HG02623 (cell line): ENCODE data around the gene NIPAL3.
A peak's percentile ranks its signal among the peaks of the same experiment; 100 is the strongest.

Source experiments
- ATAC-seq: cut with Tn5 transposase; IDR thresholded peaks from one replicate; pipeline ENCODE4 v1.9.1; 2021; ENCODE audit warnings: moderate library complexity; ENCODE audit not compliant: unreplicated experiment

The NIPAL3 gene

DNA sequence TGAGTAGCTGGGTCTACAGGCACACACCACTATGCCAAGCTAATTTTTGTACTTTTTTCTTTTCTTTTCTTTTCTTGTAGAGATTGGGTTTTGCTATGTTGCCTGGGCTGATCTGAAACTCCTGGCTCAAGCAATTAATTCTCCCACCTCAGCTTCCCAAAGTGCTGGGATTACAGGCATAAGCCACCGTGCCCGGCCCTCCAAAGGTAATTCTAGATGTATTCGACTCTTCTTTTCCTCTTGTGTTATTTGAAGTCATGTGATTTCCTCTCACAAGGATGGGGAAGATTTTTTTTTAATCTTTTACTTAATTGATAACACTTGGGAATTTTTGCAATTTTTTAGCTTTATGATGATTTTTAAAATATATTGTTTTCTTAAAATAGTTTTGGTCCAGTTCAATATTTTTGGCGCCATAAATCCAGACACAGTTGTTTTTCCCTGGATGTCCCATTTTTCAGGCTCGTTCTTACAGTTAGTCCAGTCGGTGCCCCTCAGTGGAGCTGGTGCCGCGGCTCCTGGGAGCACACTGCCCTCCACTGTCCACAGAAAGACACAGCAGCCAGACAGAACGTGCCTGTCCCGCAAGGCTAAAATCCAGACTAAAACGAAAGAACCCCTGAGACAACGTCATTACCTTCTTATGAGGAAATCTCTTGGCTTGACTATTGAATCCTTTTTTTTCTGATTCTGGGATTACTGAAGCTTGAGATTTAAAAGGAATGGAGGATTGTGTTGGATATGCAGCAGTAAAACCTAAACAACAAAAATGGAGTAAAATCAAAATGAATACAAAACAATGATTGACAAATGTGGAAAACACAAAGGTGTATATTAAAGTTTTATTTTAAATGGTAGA lies 24.4 kb upstream of the NIPAL3 start:
- ATAC-seq, result no peak

DNA sequence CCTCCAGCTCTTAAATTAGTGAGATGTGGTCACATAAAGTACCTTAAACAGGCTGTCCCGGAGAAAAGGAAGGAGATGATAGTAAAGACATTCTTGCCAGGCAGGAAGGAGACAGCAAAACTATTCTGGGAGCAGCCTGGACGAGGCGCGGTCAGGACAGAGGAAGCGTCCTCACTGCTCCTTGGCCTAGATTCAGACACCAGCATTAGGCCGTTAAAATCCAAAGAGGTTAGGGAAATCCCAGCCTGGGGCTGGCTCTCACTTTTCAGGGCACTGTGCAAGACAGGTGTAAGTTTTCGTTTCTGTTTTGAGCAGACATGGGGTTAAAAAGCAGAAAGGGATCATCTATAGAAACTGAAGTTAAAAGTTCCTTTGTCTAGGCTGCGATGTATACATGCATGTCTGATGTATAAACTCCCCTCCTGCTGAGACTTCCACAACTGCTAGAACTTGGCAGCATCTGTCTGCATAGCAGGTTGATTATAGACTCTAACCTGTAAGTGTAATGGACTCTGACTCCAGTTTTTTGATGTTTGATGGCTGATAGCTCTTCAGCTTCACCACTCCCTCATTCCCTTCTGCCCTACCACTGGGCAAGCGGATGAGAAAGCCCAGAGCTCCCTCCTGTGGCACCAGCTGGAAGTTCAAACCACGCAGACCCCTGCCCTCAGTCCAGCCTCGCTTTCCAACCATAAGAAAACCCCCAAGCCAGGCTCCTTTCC lies 23.6 kb upstream of the NIPAL3 start:
- peak; percentile 46 for ATAC-seq

GRCh38 chr1:24392604-24392946 lies 23.0 kb upstream of the NIPAL3 start:
- no peak for ATAC-seq

DNA sequence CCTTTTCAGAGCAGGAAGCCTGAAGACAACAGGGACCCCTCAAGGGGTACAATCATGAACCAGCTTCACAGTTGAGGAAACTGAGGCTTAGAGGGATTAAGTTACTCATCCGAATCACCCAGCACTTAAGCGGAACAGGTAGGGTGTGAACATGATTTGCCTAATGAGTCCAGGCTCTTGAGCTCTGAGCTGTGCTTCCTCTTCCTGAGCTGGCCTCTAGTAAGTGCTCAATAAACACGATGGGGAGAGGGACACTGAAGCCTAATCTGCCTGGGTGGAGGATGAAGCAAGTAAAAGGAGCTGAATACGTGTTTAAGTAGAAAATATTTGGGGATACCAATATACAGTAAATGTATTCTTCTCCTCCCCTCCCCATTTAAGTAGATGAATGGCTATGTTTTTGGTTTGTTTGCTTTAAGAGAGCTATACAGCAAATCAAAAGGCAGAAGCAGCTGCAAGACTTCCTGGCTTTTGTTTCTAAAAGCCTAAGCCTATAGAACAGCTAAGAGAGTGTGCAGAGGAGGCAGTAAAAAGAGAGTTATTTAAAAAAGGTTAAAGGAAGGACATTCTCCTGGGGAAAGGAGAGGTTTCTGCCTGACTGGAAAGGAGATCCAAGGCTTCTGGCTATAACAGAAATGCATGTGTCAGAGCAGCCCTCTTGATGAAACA lies 22.5 kb upstream of the NIPAL3 start:
- ATAC-seq, result no peak

DNA sequence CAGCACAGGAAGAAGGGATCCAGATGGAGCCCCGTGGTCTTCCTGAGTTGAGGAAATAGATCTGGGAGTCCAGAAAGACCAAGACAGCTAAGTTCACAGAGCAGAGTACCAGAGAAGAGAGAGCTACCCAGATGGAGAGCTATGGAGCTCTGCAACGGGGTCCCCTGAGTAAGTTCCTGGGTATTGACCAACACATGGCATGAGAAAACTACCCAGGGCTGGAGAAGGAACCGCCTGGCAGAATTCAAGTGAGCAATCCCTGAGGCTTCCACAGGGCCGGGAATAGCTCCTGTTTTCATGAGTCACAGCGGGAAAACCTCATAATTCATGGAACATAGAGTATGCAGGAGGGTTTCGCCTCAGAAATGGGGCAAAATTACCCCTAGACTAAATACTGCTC lies 21.7 kb upstream of the NIPAL3 start:
- no peak for ATAC-seq

- no peak for ATAC-seq
Observed at GRCh38 chr1:24400065-24400464, 15.5 kb upstream of the NIPAL3 start.

- no peak for ATAC-seq
Observed at GRCh38 chr1:24403806-24404205, 11.8 kb upstream of the NIPAL3 start.

- ATAC-seq, result no peak
Observed at GRCh38 chr1:24406788-24407187, 8.8 kb upstream of the NIPAL3 start.

DNA sequence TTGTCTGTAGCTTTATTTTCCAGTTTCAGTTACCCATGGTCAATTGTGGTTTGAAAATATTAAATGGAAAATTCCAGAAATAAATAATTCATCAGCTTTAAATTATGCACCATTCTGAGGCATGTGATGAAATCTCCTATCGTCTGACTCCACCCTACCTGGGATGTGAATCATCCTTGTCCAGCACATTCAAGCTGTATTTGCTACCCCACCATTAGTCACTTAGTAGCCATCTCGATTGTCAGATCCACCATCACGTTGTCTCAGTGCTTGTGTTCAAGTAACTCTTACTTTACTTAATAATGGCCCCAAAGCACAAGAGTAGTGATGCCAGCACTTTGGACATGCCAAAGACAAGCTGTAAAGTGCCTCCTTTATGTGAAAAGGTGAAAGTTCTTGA lies 6.1 kb upstream of the NIPAL3 start:
- ATAC-seq, result no peak

- no peak for ATAC-seq
Observed at GRCh38 chr1:24410750-24411149, 4.9 kb upstream of the NIPAL3 start.

DNA sequence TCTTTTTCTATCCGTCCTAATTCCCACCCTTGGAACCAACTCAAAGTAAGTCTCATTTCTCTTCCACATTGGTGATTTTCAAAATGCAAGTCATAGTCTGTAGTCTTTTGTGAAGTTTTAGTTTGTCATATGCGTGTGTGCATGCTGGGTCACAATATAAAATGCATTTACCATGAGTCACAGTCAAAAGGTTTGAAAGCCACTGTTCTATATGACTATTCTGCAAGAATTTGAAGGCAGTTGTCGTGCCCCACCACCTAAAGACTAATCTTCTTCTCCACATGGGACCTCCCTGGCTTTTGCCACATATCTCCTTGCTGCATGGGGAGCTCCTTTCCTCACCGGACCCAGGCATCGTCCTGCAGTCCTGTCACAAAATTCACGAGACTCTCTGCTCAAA lies 3.6 kb upstream of the NIPAL3 start:
- no peak for ATAC-seq

DNA sequence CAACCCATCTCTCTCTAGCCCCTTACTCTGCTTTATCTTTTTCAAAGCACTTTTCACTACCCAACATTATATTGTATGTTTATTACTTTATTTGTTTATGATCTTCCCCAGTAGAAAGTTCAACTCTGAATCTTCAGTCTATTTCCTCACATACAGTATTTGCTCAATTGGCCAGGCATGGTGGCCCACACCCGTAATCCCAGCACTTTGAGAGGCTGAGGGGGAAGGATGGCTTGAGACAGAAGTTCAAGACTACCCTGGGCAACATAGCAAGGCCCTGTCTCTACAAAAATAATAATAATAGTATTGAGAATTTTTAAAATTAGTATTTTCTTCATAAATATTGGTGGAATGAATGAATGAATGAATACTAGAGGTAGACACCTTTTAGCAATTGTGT lies 3.2 kb upstream of the NIPAL3 start:
- no peak for ATAC-seq

DNA sequence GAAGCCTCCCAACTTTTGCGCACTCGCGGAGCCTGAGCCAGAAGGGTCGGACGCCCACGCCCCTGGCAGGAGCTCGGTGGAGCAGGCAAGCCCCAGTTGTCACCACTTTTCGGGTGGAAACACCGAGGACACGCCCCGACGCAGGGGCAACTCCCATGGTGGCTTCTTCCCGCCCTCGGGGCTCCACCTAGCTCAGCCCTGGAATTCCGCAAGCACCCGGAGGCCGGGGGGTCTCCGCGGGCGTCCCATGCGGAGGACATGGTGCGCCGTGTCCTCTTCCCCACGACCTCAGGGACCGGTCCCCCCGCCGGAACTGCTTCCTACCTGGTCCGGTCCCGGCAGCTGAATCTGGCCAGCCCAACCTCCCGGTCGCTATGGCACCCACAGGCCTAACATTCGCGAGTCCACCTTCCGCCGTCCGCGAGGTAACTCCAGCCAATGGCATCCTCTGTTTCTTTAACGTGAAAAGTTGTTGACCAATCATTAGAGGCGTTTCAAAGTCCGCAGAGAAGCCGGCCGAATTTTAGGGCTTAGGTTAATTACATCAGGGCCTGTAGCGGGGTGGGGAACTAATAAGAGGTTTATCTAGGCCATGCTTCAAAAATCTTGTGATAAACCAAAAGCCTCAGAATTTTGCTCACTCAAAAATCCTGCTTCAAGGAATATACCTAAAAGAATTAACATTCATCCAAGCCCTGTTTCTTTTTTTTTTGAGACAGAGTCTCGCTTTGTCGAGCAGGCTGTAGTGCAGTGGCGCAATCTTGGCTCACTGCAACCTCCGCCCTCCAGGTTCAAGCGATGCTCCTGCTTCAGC lies 2.0 kb upstream of the NIPAL3 start, which contains the start of gene STPG1:
Gene STPG1 (minus strand): TSS at position 433 of the 814 bp plus-strand sequence. CDS start 12,394 bp downstream, outside the sequence.
- ATAC-seq, result no peak

DNA sequence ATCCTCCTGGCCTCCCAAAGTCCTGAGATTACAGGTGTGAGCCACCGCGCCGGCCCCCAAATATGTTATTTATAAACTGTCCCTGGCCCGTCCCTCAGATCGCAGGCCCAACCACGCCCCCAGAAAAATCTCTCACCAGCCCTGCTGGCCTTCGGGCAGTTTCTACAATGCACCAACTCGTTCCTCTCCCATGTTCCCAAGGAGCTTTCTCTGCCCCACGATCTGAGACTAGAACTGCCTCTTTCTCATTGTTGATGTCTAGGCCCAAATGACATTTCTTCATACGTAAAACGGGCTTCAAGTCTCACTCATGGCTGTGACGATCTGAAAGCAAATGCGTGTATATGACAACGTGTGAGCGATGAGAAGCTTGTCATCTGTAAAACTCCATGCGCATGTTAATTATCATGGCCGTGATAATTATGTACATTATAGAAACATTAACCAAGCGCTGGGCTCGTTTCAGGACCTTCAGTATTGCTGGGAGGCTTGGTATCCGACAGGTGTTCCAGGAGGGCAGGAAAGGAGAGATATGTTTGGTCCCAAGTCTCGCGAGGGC lies 748 bp upstream of the NIPAL3 start:
- ATAC-seq, result no peak

DNA sequence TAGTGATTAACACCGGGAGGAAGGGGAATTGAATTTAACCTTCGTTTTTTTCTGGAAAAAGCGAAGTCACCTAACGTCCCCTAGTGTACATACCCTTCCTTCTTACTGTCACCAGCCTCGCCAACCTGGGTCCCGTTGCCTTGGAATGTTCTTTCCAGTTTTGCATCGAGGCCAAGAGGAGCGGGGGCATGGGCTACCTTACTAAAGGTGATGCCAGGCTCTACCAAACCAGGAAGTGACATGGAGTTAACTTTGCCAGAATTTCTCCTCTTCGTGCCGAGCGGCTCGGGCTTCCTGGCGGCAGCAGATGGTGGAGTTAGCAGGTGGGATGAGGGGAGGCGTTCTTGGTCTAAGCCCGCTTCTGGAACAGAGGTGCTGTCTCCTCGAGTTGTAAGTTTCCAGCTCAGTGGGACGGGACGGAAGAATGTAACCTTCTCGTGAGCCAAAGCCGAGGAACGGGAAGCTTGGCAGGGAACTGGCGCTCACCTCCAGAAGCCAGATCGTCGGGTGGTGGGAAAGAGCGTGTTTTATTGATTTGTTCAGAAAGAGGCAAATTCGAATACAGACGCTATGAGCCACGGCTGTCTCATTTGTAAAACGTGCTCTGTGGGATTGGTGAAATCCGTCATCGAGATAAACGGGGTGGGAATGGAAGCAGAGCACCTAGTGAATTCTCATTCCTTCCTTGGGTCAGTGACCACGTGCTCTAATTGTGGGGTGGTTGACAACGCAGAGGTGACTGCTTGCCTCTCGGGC lies 486 bp downstream of the NIPAL3 start:
- peak; percentile 7 for ATAC-seq

DNA sequence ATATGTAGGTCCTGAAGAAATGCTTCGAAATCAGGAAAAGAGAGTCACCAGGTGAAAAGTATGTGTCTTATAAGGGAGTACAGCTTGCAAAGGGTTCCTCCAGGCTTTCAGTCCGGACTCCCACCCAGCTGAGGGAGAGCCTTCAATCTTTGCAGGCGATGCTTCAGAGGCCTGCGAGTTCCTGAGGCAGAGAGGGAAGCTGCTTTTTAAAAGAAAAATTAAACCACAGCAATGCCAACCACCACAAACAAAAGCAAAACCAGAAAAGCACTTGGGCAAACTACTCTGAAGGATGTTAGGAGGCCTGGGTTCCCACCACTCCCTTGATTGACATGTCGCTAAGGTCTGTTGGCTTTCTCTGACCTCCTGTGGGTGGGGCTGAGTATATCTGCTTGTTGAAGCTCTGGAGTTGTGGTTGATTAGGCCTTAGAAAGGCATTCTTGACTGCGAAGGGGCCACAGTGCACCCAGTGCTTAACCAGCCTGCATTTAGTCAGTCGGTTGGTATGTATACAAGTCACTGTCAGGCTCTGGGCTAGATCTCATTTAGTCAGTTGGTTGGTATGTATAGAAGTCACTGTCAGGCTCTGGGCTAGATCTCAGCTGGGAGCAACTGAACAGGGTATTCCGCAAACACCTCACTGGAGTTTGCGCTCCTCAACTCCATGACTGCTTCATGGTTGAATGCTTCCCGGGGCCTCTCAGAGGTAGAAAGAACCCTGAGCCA lies 1.2 kb downstream of the NIPAL3 start:
- ATAC-seq, result no peak

DNA sequence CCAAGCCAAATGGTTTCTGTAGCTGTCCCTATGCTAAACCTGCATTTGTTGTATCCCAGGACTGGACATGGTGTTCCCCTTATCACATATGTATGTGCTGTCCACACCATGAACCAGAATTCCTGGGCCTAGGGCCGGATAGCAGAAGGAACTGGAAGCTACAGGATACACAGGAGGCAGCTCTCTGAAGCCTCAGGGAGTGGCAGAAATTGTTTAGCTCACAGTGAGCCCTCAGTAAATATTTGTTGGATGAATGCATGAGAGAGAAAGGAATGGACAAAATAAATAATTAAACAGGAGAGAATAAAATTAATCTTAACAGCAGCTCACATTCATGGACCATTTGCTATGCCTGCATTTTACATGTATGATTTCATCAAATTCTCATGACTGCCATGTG lies 2.1 kb downstream of the NIPAL3 start:
- ATAC-seq, result no peak

DNA sequence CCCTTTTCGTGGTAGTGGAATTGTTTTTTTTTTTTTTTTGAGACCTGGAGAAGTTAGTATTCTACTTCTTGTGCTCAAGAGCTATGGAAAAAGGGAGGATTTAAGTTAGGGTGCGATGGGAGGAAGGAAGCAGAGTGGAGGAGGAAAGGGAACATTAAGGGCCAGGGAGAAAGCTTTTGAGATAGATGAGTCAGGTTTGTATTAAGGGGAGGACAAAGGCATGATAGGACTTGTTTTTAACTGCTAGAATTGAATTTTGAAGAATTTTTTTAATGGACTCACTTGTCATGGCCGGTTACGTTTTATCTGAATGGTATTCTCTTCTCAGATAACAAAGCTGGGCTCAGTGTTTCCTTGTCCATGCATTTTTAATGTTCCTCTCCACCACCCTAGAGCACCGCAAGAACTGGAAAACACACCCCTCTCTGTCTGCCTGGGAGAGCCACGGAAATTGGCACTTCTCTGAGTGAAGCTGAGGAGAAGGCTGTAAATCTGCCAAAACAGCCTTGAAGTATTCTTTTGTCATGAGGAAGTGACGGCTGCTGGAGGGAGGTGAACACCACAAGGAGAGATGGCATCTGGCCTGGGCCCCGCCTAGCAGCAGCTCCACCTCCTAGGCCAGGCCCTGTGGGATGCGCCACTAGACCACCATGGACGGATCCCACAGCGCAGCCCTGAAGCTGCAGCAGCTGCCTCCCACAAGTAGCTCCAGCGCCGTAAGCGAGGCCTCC lies 3.5 kb downstream of the NIPAL3 start:
- no peak for ATAC-seq

DNA sequence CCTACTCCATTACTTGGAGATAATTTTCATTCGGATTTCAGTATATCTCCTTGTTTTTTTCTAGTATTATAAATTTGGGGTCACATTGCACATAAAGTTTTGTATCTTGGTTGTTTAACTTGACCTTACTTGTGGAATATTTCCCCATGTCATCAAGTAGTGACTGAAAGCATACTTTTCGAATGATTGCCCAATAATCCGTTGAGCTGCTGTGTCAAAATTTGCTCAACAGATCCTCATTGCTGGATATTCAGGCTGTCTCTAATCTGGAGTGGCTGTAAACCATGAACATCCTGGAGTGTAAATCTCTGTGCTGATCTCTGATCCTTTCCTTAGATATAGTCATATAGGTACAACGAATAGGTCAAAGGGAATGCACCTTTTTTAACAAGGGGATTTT lies 4.9 kb downstream of the NIPAL3 start:
- ATAC-seq, result no peak
